ENCODE data around the gene CACNG8. TPM values are rescaled to one million over a fixed set of nuclear protein-coding genes. Genes with fewer than 3 reads are reported as not detected.
A peak's percentile ranks its signal among the peaks of the same experiment; 100 is the strongest.

CACNG8 gene
- total RNA-seq, 4 donors from 2014 or later, result 0.02 to 0.10 (median 0.05) TPM

DNA sequence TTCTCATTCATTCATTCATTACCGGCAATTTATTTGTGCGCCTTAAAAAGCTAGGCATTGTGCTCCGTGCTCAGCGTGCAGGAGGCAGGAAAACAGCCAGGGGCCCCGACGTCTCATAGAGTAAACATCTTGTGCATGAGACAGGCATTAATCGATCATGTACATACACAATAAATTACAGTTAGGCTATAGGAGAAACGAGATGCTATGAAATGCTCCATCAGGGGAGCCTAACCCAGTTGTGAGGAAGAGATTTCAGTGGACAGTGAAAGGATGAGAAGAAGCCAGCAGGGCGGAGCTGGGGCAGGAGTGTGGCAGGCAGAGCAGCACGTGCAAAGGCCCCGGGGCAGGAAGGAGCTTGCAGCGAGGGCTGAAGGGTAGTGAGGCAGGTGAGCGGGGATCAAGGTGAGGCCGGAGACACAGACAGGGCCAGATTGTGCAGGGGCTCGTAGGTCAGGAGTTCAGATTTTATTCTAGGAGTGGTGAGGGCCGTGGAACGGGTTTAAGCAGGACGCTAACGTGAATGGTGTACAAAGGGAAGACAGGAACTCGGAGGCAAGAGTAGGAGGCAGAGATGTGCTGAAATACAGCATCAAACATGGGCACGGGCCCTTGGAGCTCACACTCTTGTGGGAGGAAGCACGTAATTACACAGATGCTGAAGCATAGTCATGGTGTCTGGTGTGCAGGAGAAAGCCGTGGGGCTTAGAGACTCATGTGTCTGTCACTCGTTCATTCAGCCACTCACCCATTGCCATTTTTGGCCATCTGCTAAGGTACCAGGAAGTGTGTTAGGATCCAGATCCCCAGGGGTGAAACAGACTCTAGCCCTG, 20.9 kb downstream of the CACNG8 start:
- no peak for TF ChIP-seq POLR2A (IDR thresholded peaks at IDR 0.05)
- TF ChIP-seq, protein P1, sequence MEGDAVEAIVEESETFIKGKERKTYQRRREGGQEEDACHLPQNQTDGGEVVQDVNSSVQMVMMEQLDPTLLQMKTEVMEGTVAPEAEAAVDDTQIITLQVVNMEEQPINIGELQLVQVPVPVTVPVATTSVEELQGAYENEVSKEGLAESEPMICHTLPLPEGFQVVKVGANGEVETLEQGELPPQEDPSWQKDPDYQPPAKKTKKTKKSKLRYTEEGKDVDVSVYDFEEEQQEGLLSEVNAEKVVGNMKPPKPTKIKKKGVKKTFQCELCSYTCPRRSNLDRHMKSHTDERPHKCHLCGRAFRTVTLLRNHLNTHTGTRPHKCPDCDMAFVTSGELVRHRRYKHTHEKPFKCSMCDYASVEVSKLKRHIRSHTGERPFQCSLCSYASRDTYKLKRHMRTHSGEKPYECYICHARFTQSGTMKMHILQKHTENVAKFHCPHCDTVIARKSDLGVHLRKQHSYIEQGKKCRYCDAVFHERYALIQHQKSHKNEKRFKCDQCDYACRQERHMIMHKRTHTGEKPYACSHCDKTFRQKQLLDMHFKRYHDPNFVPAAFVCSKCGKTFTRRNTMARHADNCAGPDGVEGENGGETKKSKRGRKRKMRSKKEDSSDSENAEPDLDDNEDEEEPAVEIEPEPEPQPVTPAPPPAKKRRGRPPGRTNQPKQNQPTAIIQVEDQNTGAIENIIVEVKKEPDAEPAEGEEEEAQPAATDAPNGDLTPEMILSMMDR (IDR thresholded peaks at IDR 0.05 in 4 of 5, conservative IDR thresholded peaks at IDR 0.05 in 1 of 5), result no peak
- intact Hi-C loops (cut with DNase I; ENCODE audit: low total_unique reads), result loop anchor here (5.0 to 10.0 kb wide), 2 partner anchors 39 to 481 kb away; partner anchors contain the start of gene LENG9
- Histone ChIP-seq H3K4me1 (peaks cover 4 to 8% of the 10 kb centered on the region in 2 donors), H3K27me3 (peaks cover 0 to 7% (median 3%) of the 10 kb centered on the region in 3 donors), H3K36me3 (no peaks in the 10 kb centered on the region), H3K4me3 (no peak overlapping the region), H3K9me3 (no peaks in the 10 kb centered on the region), H3K27ac (no peak overlapping the region)
- in situ Hi-C loops (cut with MboI; ENCODE audit: low sequenced_read_pairs in 4 of 4), result no loop called here
- ATAC-seq (no peak), DNase-seq (no peak)

DNA sequence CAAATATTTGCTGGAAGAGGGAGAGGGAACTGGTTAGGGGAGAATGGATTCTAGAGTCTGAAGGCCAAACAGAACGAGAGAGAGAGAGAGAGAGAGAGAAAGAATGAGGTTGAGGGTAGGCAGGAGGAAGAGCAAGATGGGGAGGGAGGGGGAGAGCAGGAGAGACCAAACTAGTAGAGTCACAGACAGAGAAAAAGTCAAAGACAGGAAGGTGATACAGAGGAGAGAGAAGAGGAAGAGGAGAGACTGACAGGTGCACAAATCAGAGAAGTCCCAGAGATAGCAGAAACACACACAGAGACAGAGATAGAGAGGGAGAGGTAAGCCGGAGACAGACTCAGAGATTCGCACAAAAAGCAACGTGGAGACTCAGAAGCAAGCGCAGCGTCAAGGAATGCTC, 23.1 kb downstream of the CACNG8 start:
- Histone ChIP-seq H3K4me1 (peaks cover 6 to 9% of the 10 kb centered on the region in 2 donors), H3K27me3 (peaks cover 0 to 3% (median 0%) of the 10 kb centered on the region in 3 donors), H3K27ac (no peak overlapping the region), H3K4me3 (no peak overlapping the region), H3K36me3 (no peaks in the 10 kb centered on the region), H3K9me3 (no peaks in the 10 kb centered on the region)
- DNase-seq (no peak), ATAC-seq (no peak)
- in situ Hi-C loops (cut with MboI; ENCODE audit: low sequenced_read_pairs in 4 of 4) (no loop called here), intact Hi-C loops (cut with DNase I; ENCODE audit: low total_unique reads) (loop anchor here (10.0 kb wide), 1 partner anchor 479 kb away; the partner anchor contains the start of gene LENG9)
- TF ChIP-seq, protein P1 (IDR thresholded peaks at IDR 0.05 in 4 of 5, conservative IDR thresholded peaks at IDR 0.05 in 1 of 5), result no peak
- no peak for TF ChIP-seq POLR2A (IDR thresholded peaks at IDR 0.05)

DNA sequence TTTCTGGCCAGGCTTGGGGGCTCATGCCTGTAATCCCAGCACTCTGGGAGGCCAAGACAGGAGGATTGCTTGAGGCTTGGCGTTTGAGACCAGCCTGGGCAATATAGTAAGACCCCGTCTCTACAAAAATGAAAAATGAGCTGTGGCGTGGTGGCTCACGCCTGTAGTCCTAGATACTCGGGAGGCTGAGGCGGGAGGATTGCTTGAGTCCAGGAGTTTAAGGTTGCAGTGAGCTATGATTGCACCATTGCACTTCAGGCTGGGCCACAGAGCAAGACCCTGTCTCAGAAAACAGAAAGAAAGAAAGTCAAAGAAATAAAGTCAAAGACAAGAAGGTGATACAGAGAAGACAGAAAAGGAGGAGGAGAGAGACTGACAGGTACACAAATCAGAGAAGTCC, 26.2 kb downstream of the CACNG8 start:
- ATAC-seq (no peak), DNase-seq (no peak)
- intact Hi-C loops (cut with DNase I; ENCODE audit: low total_unique reads), result loop anchor here (10.0 kb wide), 1 partner anchor 476 kb away; the partner anchor contains the start of gene LENG9
- no peaks in the 10 kb centered on the region for H3K27me3 ChIP-seq
- H3K9me3 ChIP-seq, result no peaks in the 10 kb centered on the region
- H3K27ac ChIP-seq, result peak overlapping the region in 1 of 4 donors; percentile 73
- in situ Hi-C loops (cut with MboI; ENCODE audit: low sequenced_read_pairs in 4 of 4), result no loop called here
- no peaks in the 10 kb centered on the region for H3K36me3 ChIP-seq
- TF ChIP-seq, protein P1 (IDR thresholded peaks at IDR 0.05 in 4 of 5, conservative IDR thresholded peaks at IDR 0.05 in 1 of 5), result no peak
- no peak for TF ChIP-seq POLR2A (IDR thresholded peaks at IDR 0.05)
- H3K4me3 ChIP-seq, result no peak overlapping the region
- peaks cover 16 to 22% of the 10 kb centered on the region in 2 donors for H3K4me1 ChIP-seq

DNA sequence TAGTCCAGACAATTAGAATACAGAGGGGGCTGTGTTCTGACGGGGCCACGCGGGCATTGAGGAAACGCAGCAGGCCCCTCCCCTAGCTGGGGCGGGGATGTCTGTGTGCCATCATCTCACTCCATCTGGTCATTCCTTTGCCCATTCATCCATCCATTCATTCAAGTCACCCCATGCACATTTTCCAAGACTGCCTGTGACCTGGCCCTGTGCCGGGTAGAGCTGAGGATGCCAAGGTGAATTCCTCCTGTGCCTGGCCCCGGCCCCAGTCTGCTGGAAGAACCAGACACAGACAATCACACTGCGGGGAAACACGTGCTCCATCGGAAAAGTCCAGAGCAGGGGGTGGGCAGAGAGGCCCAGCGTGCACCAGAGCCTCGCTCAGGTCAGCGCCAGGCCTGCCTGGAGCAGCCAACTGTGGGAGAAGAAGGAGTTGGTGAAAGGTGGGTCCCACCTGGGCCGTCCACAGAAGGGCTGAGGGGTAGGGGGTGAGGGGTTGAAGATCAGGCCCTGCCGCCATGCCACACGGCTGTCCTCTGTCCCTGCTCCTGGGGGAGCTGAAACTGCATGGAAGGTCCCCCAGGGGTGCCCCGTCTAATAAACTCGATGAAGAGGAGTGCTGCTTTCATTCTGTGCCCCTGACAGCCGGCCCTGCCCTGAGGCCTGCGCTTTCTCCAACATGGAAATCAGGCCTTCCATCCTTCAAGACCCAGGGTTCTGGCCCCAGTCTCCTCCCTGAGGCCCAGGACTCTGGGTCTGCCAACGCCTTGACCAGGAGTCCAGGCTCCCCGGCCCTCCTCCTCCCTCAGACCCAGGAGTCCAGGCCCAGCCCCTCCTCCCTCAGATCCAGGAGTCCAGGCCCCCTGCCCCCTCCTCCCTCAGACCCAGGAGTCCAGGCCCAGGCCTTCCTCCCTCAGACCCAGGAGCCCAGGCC, 27.1 kb downstream of the CACNG8 start:
- H3K27me3 ChIP-seq, result no peaks in the 10 kb centered on the region
- in situ Hi-C loops (cut with MboI; ENCODE audit: low sequenced_read_pairs in 4 of 4), result no loop called here
- ATAC-seq, result peak in 1 of 2 donors; percentile 10

More for the DNA sequence above, 27.1 kb downstream of the CACNG8 start:
- Histone ChIP-seq H3K4me3 (no peak overlapping the region), H3K9me3 (no peaks in the 10 kb centered on the region), H3K36me3 (no peaks in the 10 kb centered on the region), H3K27ac (peak overlapping the region; percentile 69 to 97 (median 84)), H3K4me1 (peaks cover 24 to 31% of the 10 kb centered on the region in 2 donors)
- no peak for TF ChIP-seq POLR2A (IDR thresholded peaks at IDR 0.05)
- TF ChIP-seq, protein P1 (IDR thresholded peaks at IDR 0.05 in 4 of 5, conservative IDR thresholded peaks at IDR 0.05 in 1 of 5), result no peak
- intact Hi-C loops (cut with DNase I; ENCODE audit: low total_unique reads), result loop anchor here (10.0 kb wide), 1 partner anchor 475 kb away; the partner anchor contains the start of gene LENG9
- peak in 1 of 2 donors; percentile 65 for DNase-seq

Measured in gastrocnemius medialis (tissue), 4 donors.